ENCODE measurements around the gene ERC1.

Gene ERC1

GRCh38 chr12:1184402-1184801, 193.4 kb downstream of the ERC1 start (continued):
- TF ChIP-seq ZNF645 (tag by site-specific recombination; IDR thresholded peaks at IDR 0.05) (no peak), ZNF354C (tag by site-specific recombination; IDR thresholded peaks at IDR 0.05; ENCODE audit: borderline replicate concordance, low read depth) (no peak), ZNF707 (tag by site-specific recombination; IDR thresholded peaks at IDR 0.05) (no peak), ZNF433 (tag by site-specific recombination; IDR thresholded peaks at IDR 0.05; ENCODE audit: low read depth) (no peak)

- CTCF ChIA-PET: no interaction called here
- H3K27ac ChIP-seq (ENCODE audit: extremely low read depth, low read depth, low read length): no peak overlapping the region
- peaks cover 14 to 22% of the 10 kb centered on the region in 2 experiments for H3K36me3 ChIP-seq (ENCODE audit: control insufficient read depth in 2 of 2, insufficient read depth in 1 of 2, low read length in 2 of 2)
- no peaks in the 10 kb centered on the region for H3K9me3 ChIP-seq (ENCODE audit: control insufficient read depth, insufficient read depth, low read depth, low read length)
- H3K4me1 ChIP-seq (ENCODE audit: control insufficient read depth, insufficient read depth, low read length): peaks cover 7% of the 10 kb centered on the region
- POLR2A ChIA-PET: no interaction called here
- no peak overlapping the region for H3K4me3 ChIP-seq (ENCODE audit: low read depth, low read length)
- TF ChIP-seq ZNF214 (tag by site-specific recombination; IDR thresholded peaks at IDR 0.05; ENCODE audit: borderline replicate concordance) (no peak), KLF9 (tag by site-specific recombination; IDR thresholded peaks at IDR 0.05; ENCODE audit: low read depth) (no peak), GLI2 (tag by site-specific recombination; IDR thresholded peaks at IDR 0.05; ENCODE audit: borderline replicate concordance, low read depth) (no peak), ZFP41 (tag by site-specific recombination; IDR thresholded peaks at IDR 0.05; ENCODE audit: borderline replicate concordance) (no peak), TRIM28 (IDR thresholded peaks at IDR 0.05; ENCODE audit: borderline replicate concordance, low read length) (no peak), ZNF555 (tag by site-specific recombination; conservative IDR thresholded peaks at IDR 0.05) (no peak), ZNF202 (tag by site-specific recombination; IDR thresholded peaks at IDR 0.05; ENCODE audit: borderline replicate concordance) (no peak), ZSCAN4 (tag by site-specific recombination; IDR thresholded peaks at IDR 0.05) (no peak), ZNF670 (tag by site-specific recombination; IDR thresholded peaks at IDR 0.05; ENCODE audit: low read depth) (no peak), PBX3 (CRISPR knock-in tag; IDR thresholded peaks at IDR 0.05) (no peak), ZNF2 (tag by site-specific recombination; IDR thresholded peaks at IDR 0.05) (no peak), ZNF37A (tag by site-specific recombination; IDR thresholded peaks at IDR 0.05) (no peak), PRDM4 (tag by site-specific recombination; IDR thresholded peaks at IDR 0.05) (peak; percentile 63; the same call in 1 of the 2 replicates), ZNF513 (tag by site-specific recombination; IDR thresholded peaks at IDR 0.05) (no peak), YY1 (tag by site-specific recombination; IDR thresholded peaks at IDR 0.05) (no peak), PRDM6 (tag by site-specific recombination; IDR thresholded peaks at IDR 0.05) (peak; percentile 65), SCRT1 (tag by site-specific recombination; IDR thresholded peaks at IDR 0.05; ENCODE audit: borderline replicate concordance) (no peak)
- TF ChIP-seq, protein P1, sequence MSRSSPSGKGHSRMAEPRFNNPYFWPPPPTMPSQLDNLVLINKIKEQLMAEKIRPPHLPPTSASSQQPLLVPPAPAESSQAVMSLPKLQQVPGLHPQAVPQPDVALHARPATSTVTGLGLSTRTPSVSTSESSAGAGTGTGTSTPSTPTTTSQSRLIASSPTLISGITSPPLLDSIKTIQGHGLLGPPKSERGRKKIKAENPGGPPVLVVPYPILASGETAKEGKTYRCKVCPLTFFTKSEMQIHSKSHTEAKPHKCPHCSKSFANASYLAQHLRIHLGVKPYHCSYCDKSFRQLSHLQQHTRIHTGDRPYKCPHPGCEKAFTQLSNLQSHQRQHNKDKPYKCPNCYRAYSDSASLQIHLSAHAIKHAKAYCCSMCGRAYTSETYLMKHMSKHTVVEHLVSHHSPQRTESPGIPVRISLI (tag by site-specific recombination; IDR thresholded peaks at IDR 0.05): peak; percentile 35; the same call in 1 of the 2 replicates
Observed at GRCh38 chr12:1185460-1186182, 194.6 kb downstream of the ERC1 start.
